Measurements from ENCODE around the gene STN1. TPM values are rescaled to one million over a fixed set of nuclear protein-coding genes. Genes with fewer than 3 reads are reported as not detected.
A peak's percentile ranks its signal among the peaks of the same experiment; 100 is the strongest.

STN1 gene
- polyA plus RNA-seq, 10 donors: 19.0 to 24.5 (median 20.6) TPM

DNA sequence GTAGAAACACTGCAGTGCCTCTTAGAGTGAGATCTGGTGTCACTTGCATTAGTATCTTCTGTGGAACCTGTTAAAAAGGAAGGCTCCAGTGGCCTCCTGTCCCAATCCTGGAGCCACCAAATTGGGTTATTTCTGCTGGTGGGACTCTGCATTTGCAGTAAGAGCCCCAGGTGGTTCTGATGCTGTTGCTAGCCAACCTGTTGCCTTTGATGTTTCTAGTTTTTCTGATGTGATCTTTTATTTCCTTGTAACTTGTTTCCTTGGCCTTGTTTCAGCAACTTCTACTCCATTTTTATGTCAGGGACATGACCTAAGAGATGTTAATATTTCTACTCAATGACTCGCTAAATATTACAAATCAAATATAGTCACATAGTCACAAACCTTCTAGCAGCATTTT, 12.5 kb upstream of the STN1 start:
- DNase-seq: no peak

DNA sequence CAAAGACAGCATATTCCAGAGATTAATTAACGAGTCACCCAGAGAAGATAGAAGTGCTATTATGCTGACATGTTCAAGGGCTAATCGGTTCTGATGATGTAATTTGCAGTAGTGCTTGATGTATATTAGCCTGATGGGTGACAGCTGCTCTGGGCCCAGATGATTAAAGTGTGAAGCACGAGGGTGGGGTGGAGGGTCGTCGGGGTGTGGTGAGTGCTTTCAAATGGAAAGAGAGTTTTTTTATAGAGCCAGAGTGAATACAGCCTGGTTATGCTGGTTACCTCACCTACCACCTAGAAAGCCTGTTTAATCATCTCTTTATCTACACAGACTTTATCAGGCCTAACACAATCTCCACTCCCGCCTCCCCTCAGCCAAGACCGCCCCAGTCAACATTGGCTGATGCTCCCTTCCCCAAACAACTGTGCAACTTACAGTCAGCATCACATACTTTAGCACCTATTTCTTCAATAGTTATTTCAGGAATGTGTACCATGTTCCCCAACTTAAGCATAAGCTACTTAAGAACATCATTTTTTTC, 11.5 kb upstream of the STN1 start:
- DNase-seq: no peak

DNA sequence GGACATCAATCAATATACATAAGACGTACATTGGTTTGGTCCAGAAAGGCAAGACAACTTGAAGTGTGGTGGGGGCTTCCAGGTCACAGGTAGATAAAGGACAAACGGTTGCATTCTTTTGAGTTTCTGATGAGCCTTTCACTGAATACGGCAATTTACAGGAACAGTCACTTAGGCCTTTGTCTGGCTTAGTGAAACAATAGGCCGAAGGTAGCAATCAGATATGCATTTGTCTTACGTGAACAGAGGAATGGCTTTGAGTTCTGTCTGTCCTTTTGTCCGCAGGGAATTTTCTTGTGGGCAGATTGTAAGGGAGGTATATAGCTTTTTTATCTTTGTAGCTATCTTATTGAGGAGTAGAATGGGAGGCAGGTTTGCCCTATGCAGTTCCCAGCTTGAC, 10.8 kb upstream of the STN1 start:
- DNase-seq: no peak

DNA sequence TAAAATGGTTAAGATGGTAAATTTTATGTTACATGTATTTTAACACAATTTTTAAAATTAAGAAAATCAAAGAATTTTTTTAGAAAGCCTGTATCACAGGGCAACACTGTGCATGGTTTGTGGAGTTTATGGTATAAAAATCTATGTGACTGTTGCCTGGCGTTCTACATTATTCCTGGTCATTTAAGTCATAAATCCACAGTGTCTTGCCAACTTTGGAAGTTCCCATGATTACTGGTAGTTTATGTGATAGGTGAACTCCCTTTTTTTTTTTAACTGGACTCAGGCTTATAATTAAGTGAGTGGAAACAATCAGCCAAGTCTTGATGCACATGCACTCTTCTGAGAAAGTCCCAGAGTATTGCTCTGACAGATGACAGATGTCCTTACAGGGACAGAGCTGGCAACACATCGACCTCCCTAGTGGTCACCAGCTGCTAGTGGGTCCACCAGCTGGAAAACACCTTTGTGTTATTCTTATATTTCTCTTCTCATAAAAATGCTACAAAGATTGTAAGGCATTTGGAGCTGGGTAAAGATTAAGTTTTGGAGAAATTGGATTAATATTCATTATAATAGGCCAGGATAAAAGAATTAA, 8.8 kb upstream of the STN1 start:
- DNase-seq: no peak

DNA sequence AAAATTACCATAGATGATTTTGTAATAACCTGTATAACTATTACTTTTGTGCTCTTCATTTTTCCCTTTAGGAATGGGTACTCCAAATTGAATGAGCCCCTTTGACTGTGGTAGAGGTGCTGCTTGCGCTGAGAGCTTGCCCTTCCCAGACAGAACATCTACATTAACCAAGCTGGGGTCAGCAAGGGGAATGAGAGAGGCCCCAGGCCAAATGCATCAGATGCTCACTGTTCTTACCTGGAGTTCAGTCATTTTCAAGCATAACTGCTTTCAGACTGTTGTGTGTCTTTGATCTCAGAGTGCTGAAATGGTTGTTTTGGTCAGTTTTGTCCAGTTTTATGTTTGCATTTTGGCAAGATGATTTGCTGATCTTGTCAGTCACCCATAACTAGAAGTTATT, 7.6 kb upstream of the STN1 start:
- DNase-seq: no peak

DNA sequence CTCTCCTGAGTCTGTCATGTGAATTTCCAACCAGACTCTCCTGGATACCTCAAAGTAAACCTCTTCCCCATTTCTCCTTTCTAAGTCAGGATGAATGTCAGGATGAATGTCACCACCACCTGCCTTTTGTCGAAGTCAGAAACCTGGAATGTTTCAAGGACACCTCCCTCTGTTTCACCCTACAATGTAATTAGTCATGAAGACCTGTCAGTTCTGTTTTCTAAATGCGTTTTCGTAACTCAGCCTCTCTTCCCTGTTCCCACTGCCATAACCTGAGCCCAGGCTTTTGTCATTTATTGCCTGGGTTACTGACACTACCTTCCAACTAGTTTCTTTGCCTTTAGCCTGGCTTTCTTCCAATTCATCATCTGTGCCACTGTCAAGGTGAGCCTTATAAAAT, 5.5 kb upstream of the STN1 start:
- DNase-seq: no peak

DNA sequence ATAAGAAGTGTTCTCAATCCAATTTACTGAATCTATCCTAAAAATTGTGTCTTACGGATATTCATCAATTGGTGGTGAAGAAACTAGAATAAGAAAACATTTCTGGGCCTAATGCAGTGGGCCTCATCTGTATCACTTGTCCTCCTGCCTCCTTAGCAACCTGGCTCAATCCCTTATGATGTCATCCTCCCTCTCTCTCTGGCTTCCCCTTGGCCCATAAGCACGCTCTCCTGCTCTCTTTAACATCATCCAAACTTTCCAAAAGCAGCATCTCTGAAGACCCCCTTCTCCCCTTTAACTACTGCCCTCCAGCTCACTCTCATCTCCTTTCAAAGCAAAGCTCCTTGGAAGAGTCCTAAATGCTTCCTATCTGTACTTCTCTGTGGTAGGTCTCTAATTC, 4.7 kb upstream of the STN1 start:
- DNase-seq: no peak

DNA sequence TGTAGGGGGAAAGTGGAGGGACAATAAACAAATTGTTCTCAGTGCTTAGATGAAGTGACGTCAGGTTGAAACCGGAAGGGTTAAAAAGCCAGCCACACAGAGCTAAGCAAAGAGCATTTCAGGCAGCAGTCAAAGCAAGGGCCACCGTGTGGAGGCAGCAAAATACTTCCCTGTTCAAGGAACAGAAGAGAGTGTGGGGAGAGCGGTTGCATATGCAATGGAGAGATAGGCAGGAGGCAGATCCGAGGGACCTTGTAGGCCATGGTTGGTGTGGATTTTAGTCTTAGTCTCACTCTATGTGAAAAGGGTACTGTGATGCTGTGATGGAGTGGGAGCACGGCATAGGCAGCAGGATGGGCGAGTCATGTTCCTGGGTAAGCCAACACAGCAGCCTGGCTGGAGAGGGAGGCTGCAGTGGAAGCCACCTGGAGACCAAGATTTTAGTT, 3.8 kb upstream of the STN1 start:
- peak in 1 of 3 donors; percentile 12 for DNase-seq

DNA sequence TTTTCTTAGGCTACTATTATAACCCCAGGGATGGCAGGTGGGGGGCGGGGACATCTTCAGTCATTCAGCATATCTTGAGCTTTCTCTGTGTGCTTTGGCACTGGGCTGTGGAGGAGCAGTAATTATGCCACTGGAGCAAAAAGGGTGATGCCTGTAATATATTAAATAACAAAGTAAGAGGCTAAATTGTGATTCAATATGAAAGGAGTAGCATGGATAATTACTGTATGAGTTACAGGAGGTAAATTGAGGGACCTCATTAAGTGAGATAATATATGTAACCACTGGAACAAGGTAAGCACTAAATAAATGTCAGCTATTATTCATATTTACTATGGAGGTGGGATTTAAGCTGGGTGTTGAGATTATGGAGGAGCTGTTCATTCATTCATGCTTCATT, 3.3 kb upstream of the STN1 start:
- DNase-seq: no peak

DNA sequence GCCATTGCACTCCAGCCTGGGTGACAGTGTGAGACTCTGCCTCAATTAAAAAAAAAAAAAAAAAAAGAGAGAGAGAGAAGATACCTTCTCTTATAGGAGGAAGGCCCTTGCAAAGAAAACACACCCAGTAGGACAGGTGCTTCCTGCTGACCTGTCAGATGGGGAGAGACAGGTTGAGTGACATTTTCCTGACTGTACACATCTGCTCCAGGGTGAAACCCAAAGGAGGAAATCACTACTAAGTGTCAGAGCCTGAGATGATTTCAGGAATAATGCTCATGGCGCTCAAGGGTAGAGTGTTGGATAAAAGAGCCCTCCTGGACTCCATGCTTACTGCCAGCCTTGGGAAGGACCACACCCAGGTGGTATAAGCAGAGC, 1.7 kb upstream of the STN1 start:
- no peak for DNase-seq

DNA sequence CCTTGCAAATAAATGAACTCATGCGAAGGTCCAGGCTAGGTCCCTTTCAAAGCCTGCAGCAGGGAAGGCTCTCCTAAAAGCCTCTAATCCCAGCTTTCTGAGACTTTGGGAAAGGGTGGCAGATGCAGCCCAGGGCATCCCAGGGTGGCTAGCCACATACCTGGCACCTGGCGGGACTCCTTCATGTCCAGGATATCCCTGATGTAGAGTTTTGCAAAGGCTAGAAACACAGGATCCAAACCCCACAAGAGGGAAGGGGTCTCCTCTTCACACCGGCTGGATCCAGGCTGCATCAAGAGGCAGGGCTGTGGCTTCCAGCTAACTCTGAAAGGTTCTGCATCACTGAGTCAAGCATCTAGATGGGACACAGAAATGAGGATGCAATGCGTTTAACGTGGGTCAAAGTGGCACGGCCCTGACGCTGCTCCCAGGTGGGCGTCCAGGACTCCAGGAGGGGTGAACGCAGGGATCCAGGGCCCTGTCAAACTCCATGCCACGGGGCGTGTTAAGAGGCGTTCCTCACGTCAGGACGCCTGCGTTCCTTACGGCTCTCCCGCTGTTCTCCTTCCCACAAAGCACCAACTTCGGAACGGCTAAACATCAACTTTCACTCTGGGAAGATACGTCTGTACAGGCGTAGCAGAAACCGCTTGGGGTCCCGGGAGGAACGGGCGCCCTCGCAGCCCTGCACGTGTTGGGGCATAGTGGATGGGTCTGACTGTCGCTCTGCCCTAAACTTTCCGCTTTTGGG, 507 bp downstream of the STN1 start:
- no peak for DNase-seq

DNA sequence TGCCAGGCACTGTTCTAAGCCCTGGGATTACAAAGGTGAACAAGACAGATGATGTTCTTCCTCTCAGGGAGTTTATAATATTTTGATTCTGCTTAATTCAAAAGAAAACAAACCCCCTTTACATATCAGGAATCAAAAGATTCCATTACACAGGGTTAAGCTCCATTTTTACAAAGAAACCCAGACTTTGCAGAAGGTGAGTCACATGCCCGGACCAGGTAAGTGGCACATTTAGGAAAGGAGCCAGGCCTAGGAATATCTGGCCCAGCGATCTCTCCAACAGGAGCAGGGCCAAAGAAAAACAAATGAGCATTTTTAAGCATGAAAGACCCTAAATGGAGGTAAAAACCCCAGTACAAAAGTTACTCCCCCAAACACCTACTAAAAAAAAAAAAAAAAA, 1.1 kb downstream of the STN1 start:
- no peak for DNase-seq

DNA sequence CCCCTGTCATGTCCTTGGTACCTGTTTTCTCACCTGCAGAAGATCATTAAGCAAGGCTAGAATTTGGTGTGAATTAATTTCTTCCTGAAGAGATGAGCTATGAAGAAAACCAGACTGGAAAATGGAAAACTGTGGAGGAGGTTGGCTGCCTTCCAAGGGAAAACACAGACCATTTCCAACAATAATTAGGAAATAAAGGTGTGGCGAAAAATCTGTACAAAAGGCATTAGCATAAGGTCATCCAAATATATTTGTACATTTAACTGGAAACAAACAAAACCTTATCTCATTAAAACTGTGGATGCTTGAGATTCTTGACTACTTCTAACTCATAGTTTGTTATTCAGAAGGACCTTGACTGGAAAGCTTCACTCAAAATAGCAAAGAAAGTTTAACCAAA, 1.7 kb downstream of the STN1 start:
- peak in 1 of 3 donors; percentile 29 for DNase-seq

DNA sequence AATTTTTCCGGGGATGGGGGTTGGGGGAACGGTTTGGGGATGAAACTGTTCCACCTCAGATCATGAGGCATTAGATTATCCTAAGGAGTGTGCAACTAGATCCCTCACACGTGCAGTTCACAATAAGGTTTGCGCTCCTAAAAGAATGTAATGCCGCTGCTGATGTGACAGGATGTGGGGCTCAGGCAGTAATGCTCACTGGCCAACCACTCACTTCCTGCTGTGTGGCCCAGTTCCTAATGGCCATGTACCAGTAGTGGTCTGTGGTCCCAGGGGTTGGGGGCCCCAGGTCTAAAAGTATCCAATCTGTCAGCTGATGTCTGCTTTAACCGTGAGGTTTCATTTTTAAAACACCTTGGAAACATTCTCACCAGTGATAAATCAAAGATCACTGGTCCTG, 2.2 kb downstream of the STN1 start:
- peak in 1 of 3 donors; percentile 22 for DNase-seq

DNA sequence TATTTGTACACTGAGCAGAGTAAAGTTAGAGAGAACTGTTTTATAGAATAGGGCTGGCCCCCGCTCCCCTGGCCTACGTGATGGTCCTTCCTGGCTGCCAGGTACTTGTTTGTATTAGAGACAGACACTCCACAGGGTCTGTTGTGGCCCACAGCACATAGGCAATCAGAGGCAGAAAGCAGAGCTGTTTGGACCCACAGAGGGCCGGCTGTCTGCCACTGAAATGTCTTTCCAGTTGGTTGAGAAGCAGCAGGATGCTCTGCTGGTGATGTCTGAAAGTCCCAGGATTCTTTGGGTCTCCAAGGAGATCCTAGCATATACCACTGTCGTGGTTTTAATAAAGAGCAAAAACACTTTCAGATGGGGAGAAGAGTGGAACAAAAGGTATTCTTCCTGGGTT, 5.2 kb downstream of the STN1 start:
- DNase-seq: no peak

DNA sequence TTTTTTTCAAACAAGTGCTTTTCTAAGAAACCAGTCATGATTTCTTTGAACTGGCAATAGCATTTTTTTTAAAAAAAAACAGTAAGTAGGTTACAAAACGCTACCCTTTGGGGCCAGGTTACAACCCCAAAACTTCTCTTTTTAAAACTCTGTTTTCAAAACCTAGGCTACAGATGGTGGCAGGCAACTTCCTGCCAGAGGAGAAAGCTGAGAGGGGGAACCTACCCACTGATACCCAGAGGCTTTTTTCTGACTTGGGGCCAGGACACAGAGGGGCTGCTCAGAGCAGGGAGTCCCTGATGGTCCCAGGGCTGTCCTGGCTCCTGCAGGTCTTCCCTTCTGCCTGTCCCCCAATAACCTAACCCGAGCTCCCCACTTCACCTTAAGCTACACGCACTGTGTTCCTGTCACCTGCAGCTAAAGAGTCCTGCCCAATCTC, 6.9 kb downstream of the STN1 start:
- DNase-seq: no peak

DNA sequence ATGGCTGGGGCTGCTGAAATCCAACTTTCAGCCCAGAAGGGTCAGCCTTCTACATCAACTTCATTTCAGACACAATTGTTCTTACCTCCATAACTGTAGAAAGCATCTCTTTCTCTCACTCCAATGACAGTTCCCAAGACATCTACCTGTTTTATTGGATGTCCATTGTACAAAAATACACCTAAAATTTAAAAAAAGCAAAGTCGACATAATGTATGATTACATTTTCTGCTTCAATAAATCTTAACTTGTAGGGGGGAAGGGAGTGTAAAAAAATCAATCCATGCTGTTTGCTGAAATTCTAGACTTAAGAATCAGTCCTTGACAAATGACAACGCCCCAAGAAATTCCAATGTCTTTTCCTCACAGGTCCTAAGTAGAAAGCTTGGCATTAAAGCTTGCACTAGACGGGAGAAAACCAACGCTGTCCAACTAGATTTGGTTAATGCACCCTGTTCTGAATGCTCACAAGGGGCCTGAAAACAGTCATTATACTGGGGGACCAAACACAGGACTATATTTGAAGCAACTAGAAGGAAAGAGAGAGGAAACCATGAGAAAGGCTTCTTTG, 7.5 kb downstream of the STN1 start:
- no peak for DNase-seq

DNA sequence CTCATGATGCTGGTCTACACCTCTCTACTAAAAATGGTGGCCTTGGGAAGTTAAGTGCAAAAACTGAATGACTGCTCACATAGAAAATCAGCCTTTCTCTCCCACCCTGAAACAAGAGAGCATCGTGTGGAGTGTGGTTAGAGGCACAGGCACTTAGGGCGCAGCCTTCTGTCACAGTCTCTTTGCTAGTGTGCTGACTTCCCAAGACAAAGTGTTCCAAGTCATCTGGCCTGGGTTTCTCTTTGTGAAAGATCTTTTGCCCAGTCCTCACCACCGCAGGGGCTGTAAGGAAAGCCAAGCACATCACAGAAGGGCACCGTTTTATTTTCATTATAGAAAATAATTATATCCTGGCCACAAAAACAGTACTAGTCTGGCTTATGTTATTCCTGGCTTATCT, 12.5 kb downstream of the STN1 start:
- DNase-seq: no peak

DNA sequence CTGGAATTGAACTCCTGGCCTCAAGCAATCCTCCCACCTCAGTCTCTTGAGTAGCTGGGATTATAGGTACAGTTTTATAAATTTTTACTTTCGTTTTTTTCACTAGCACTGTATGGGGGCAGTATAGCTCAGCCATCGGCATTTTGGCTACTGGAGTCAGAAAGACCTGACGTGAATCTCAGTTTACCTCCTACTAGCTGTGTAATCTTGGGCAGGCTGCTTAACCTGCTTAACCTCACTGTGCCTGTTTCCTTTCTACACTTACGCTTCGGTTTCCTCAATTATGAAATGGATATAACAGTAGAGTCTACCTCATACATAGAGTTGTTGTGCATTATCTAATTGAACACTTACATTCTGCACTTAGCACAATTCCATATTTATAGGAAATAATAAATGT, 16.7 kb downstream of the STN1 start:
- DNase-seq: no peak

DNA sequence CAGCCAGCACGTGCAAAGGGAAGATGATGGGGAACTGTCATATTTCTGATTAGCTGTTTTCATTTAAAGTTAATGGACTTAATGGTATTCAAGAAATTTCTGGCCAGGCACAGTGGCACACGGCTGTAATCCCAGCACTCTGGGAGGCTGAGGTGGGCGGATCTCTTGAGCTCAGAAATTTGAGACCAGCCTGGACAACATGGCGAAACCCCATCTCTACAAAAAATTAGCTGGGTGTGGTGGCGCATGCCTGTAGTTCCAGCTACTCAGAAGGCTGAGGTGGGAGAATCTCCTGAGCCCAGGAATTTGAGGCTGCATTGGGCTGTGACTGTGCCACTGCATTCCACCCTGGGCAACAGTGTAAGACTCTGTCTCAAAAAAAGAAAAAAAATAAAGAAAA, 18.7 kb downstream of the STN1 start:
- DNase-seq: no peak

DNA sequence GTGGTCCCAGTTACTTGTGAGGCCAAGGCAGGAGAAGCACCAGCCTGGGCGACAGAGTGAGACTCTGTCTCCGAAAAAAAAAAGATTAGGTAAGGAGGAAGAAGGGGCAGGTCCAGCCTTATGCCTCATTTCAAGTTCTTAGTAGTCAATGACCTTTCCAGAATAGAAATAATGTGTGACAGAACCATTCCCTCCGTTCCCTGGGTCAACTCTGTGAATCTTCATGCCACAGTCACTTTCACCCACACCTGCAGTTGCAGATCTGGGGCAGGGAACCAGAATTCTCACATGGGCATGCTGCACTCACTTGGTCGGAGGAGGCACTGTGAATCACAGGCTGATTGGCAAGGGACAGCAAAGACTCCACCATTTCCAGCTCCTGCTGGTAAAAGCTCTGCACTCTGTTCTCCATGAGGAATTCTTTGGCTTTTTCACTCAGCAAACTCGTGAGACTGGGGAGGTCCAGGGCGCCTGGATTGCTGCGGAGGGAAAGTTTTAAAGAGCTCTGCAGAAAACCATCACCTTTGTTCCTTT, 20.7 kb downstream of the STN1 start:
- DNase-seq: no peak

DNA sequence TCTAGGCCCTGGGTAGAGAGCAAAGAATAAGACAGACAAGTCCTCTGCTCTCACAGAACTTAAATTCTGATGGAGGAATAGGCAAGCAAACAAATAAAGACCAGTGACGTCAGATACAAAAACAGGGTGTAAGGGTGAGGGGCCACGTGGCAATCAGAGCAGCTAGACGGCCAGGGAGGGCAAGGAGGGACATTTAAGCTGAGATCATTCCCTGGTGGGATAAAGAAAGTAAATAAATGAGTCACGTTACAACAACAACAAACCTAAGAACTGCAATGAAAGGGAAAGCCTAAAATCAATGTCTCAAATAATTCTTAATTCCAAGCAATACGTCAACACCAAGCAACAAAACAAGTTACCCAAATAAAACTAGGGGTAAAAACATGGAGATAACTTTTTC, 21.8 kb downstream of the STN1 start:
- no peak for DNase-seq
